ENCODE results near the gene IRAK2. TPM values are rescaled to one million over a fixed set of nuclear protein-coding genes. Genes with fewer than 3 reads are reported as not detected.

The IRAK2 gene
- total and polyA plus RNA-seq, 12 donors, result 2.1 to 8.7 (median 4.9) TPM

- WGBS, 4 donors, result 75 to 86% (median 82%) methylated on average over 7 of the region's 7 CpGs
- no peaks in the 10 kb centered on the region for H3K27me3 ChIP-seq
- H3K4me3 ChIP-seq, result no peak overlapping the region
- H3K9me3 ChIP-seq (replicated peaks in 1 of 3), result no peaks in the 10 kb centered on the region
- peak overlapping the region in 1 of 5 donors; percentile 49 for H3K27ac ChIP-seq
- peaks cover 0 to 3% of the 10 kb centered on the region in 2 donors for H3K4me1 ChIP-seq (replicated peaks in 1 of 2)
- intact Hi-C loops (cut with DNase I), result no loop called here
- H3K36me3 ChIP-seq (replicated peaks in 1 of 2), result no peaks in the 10 kb centered on the region
- peak in 3 of 7 donors; percentile 26 to 31 (median 30) for DNase-seq
- TF ChIP-seq, protein P1, sequence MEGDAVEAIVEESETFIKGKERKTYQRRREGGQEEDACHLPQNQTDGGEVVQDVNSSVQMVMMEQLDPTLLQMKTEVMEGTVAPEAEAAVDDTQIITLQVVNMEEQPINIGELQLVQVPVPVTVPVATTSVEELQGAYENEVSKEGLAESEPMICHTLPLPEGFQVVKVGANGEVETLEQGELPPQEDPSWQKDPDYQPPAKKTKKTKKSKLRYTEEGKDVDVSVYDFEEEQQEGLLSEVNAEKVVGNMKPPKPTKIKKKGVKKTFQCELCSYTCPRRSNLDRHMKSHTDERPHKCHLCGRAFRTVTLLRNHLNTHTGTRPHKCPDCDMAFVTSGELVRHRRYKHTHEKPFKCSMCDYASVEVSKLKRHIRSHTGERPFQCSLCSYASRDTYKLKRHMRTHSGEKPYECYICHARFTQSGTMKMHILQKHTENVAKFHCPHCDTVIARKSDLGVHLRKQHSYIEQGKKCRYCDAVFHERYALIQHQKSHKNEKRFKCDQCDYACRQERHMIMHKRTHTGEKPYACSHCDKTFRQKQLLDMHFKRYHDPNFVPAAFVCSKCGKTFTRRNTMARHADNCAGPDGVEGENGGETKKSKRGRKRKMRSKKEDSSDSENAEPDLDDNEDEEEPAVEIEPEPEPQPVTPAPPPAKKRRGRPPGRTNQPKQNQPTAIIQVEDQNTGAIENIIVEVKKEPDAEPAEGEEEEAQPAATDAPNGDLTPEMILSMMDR (IDR thresholded peaks at IDR 0.05), result no peak
- no peak for TF ChIP-seq POLR2A (IDR thresholded peaks at IDR 0.05)
These were observed 67.4 kb downstream of the IRAK2 start for GRCh38 chr3:10232137-10232536.

DNA sequence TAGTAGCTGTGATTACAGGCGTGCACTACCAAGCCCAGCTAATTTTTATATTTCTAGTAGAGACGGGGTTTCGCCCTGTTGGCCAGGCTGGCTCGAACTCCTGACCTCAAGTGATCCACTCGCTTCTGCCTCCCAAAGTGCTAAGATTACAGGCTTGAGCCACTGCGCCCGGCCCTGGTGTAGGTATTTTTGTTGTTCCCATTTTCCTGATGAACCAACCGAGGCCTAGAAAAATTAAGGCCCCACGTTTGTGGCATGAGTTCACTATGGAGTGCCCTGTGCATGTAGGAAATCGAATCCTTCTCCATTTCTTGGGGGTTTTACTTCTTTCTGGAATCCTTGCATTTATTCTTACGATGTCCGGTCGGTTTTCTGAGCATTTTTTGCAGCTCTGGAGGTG lies 69.3 kb downstream of the IRAK2 start:
- intact Hi-C loops (cut with DNase I), result no loop called here
- no peak overlapping the region for H3K27ac ChIP-seq
- no peak overlapping the region for H3K4me3 ChIP-seq
- H3K36me3 ChIP-seq (replicated peaks in 1 of 2), result no peaks in the 10 kb centered on the region
- no peaks in the 10 kb centered on the region for H3K9me3 ChIP-seq (replicated peaks in 1 of 3)
- no peaks in the 10 kb centered on the region for H3K27me3 ChIP-seq
- no peak for DNase-seq
- TF ChIP-seq, protein P1 (IDR thresholded peaks at IDR 0.05), result no peak
- TF ChIP-seq POLR2A (IDR thresholded peaks at IDR 0.05), result no peak
- H3K4me1 ChIP-seq (replicated peaks in 1 of 2), result no peaks in the 10 kb centered on the region
- 93 to 95% (median 94%) methylated on average over 13 of the region's 13 CpGs for WGBS, 4 donors

GRCh38 chr3:10234526-10235230 lies 70.0 kb downstream of the IRAK2 start:
- no peaks in the 10 kb centered on the region for H3K36me3 ChIP-seq (replicated peaks in 1 of 2)

DNA sequence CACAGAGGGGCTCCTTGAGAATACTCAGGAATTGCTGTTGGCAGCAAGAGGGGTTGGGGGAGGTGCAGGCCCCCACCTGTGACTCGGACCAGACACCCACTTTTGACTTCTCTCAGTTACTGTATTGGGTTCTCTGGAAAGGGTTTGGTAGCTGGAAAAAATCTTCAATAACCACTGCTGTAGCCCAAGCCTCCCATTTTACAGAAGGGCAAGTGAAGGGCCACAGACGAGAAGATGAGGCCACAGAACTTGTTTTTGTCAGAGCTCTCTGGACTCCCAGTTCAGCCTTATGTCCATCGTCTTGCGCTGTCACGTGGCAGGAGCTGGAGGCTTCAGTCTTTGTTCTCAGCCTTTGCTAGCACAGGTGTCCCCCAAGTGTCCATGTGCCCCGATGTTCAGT lies 70.8 kb downstream of the IRAK2 start:
- no peaks in the 10 kb centered on the region for H3K36me3 ChIP-seq (replicated peaks in 1 of 2)
- H3K27me3 ChIP-seq, result no peaks in the 10 kb centered on the region
- DNase-seq, result no peak
- H3K4me1 ChIP-seq (replicated peaks in 1 of 2), result no peaks in the 10 kb centered on the region
- 77 to 94% (median 90%) methylated on average over 6 of the region's 6 CpGs for WGBS, 4 donors
- intact Hi-C loops (cut with DNase I), result no loop called here
- H3K9me3 ChIP-seq (replicated peaks in 1 of 3), result no peaks in the 10 kb centered on the region
- TF ChIP-seq, protein P1 (IDR thresholded peaks at IDR 0.05), result no peak
- TF ChIP-seq POLR2A (IDR thresholded peaks at IDR 0.05), result no peak
- H3K4me3 ChIP-seq, result no peak overlapping the region
- no peak overlapping the region for H3K27ac ChIP-seq

More at GRCh38 chr3:10234526-10235230, 70.0 kb downstream of the IRAK2 start:
- Histone ChIP-seq H3K4me1 (replicated peaks in 1 of 2) (no peaks in the 10 kb centered on the region), H3K27me3 (no peaks in the 10 kb centered on the region), H3K27ac (no peak overlapping the region), H3K4me3 (no peak overlapping the region), H3K9me3 (replicated peaks in 1 of 3) (no peaks in the 10 kb centered on the region)
- no peak for TF ChIP-seq POLR2A (IDR thresholded peaks at IDR 0.05)
- TF ChIP-seq, protein P1 (IDR thresholded peaks at IDR 0.05), result no peak
- intact Hi-C loops (cut with DNase I), result no loop called here
- no peak for DNase-seq
- WGBS, 4 donors, result 92 to 95% (median 93%) methylated on average over 22 to 36 of the region's 36 CpGs
